Measurements from ENCODE around the gene LPCAT1.

The LPCAT1 gene

GRCh38 chr5:1447671-1448361, 75.9 kb downstream of the LPCAT1 start:
- peaks cover 56% of the 10 kb centered on the region for H3K27me3 ChIP-seq (ENCODE audit: control insufficient read depth, insufficient read depth, low read length)
- H3K9ac ChIP-seq (ENCODE audit: low read length) = no peak overlapping the region
- no peaks in the 10 kb centered on the region for H3K36me3 ChIP-seq (ENCODE audit: control insufficient read depth, insufficient read depth, low read length)
- no peak overlapping the region for H3K4me3 ChIP-seq (ENCODE audit: low read length)
- no peaks in the 10 kb centered on the region for H3K9me3 ChIP-seq (ENCODE audit: control insufficient read depth, low read length)
- peaks cover 6% of the 10 kb centered on the region for H3K4me1 ChIP-seq (ENCODE audit: control insufficient read depth, insufficient read depth, low read length)

GRCh38 chr5:1446602-1447343, 77.0 kb downstream of the LPCAT1 start:
- Histone ChIP-seq H3K9ac (ENCODE audit: low read length) (no peak overlapping the region), H3K4me3 (ENCODE audit: low read length) (no peak overlapping the region), H3K9me3 (ENCODE audit: control insufficient read depth, low read length) (no peaks in the 10 kb centered on the region), H3K27me3 (ENCODE audit: control insufficient read depth, insufficient read depth, low read length) (peaks cover 67% of the 10 kb centered on the region), H3K4me1 (ENCODE audit: control insufficient read depth, insufficient read depth, low read length) (peaks cover 6% of the 10 kb centered on the region), H3K36me3 (ENCODE audit: control insufficient read depth, insufficient read depth, low read length) (no peaks in the 10 kb centered on the region)

GRCh38 chr5:1445689-1446601, 77.8 kb downstream of the LPCAT1 start:
- peaks cover 72% of the 10 kb centered on the region for H3K27me3 ChIP-seq (ENCODE audit: control insufficient read depth, insufficient read depth, low read length)
- H3K4me3 ChIP-seq (ENCODE audit: low read length) = no peak overlapping the region

GRCh38 chr5:1445313-1445688, 78.5 kb downstream of the LPCAT1 start, which contains the start of gene SLC6A3:
TSS of gene SLC6A3 (minus strand) at chr5:1445440. CDS start at chr5:1443197, 2,243 bp downstream.
- no peak within 1 kb of the TSS for H3K9ac ChIP-seq (ENCODE audit: low read length)
- no peaks in the 10 kb centered on the region for H3K9me3 ChIP-seq (ENCODE audit: control insufficient read depth, low read length)
- no peaks in the 10 kb centered on the region for H3K36me3 ChIP-seq (ENCODE audit: control insufficient read depth, insufficient read depth, low read length)
- no peak within 1 kb of the TSS for H3K4me3 ChIP-seq (ENCODE audit: low read length)
- H3K27me3 ChIP-seq (ENCODE audit: control insufficient read depth, insufficient read depth, low read length) = peaks cover 72% of the 10 kb centered on the region
- peaks cover 6% of the 10 kb centered on the region for H3K4me1 ChIP-seq (ENCODE audit: control insufficient read depth, insufficient read depth, low read length)

More at GRCh38 chr5:1445689-1446601, 77.8 kb downstream of the LPCAT1 start:
- Histone ChIP-seq H3K36me3 (ENCODE audit: control insufficient read depth, insufficient read depth, low read length) (no peaks in the 10 kb centered on the region), H3K4me1 (ENCODE audit: control insufficient read depth, insufficient read depth, low read length) (peaks cover 6% of the 10 kb centered on the region), H3K9me3 (ENCODE audit: control insufficient read depth, low read length) (no peaks in the 10 kb centered on the region), H3K9ac (ENCODE audit: low read length) (no peak overlapping the region)

- H3K4me3 ChIP-seq (ENCODE audit: low read length) = no peak overlapping the region
- H3K27me3 ChIP-seq (ENCODE audit: control insufficient read depth, insufficient read depth, low read length) = peaks cover 72% of the 10 kb centered on the region
- no peaks in the 10 kb centered on the region for H3K36me3 ChIP-seq (ENCODE audit: control insufficient read depth, insufficient read depth, low read length)
- no peak overlapping the region for H3K9ac ChIP-seq (ENCODE audit: low read length)
- peaks cover 6% of the 10 kb centered on the region for H3K4me1 ChIP-seq (ENCODE audit: control insufficient read depth, insufficient read depth, low read length)
- no peaks in the 10 kb centered on the region for H3K9me3 ChIP-seq (ENCODE audit: control insufficient read depth, low read length)
Observed at GRCh38 chr5:1444361-1445189, 79.2 kb downstream of the LPCAT1 start.

- Histone ChIP-seq H3K9me3 (ENCODE audit: control insufficient read depth, low read length) (no peaks in the 10 kb centered on the region), H3K36me3 (ENCODE audit: control insufficient read depth, insufficient read depth, low read length) (no peaks in the 10 kb centered on the region), H3K4me3 (ENCODE audit: low read length) (no peak overlapping the region), H3K9ac (ENCODE audit: low read length) (no peak overlapping the region), H3K27me3 (ENCODE audit: control insufficient read depth, insufficient read depth, low read length) (peaks cover 72% of the 10 kb centered on the region), H3K4me1 (ENCODE audit: control insufficient read depth, insufficient read depth, low read length) (peaks cover 6% of the 10 kb centered on the region)
Observed at GRCh38 chr5:1443991-1444360, 79.8 kb downstream of the LPCAT1 start.

- Histone ChIP-seq H3K4me3 (ENCODE audit: low read length) (no peak overlapping the region), H3K9me3 (ENCODE audit: control insufficient read depth, low read length) (no peaks in the 10 kb centered on the region), H3K36me3 (ENCODE audit: control insufficient read depth, insufficient read depth, low read length) (no peaks in the 10 kb centered on the region), H3K27me3 (ENCODE audit: control insufficient read depth, insufficient read depth, low read length) (peaks cover 69% of the 10 kb centered on the region), H3K9ac (ENCODE audit: low read length) (no peak overlapping the region), H3K4me1 (ENCODE audit: control insufficient read depth, insufficient read depth, low read length) (peaks cover 6% of the 10 kb centered on the region)
Observed at GRCh38 chr5:1443171-1443570, 80.6 kb downstream of the LPCAT1 start.

GRCh38 chr5:1442222-1443145, 81.3 kb downstream of the LPCAT1 start:
- Histone ChIP-seq H3K4me1 (ENCODE audit: control insufficient read depth, insufficient read depth, low read length) (peaks cover 6% of the 10 kb centered on the region), H3K36me3 (ENCODE audit: control insufficient read depth, insufficient read depth, low read length) (no peaks in the 10 kb centered on the region), H3K9ac (ENCODE audit: low read length) (no peak overlapping the region), H3K27me3 (ENCODE audit: control insufficient read depth, insufficient read depth, low read length) (peaks cover 62% of the 10 kb centered on the region), H3K9me3 (ENCODE audit: control insufficient read depth, low read length) (no peaks in the 10 kb centered on the region), H3K4me3 (ENCODE audit: low read length) (no peak overlapping the region)

GRCh38 chr5:1441166-1441865, 82.4 kb downstream of the LPCAT1 start:
- Histone ChIP-seq H3K4me3 (ENCODE audit: low read length) (no peak overlapping the region), H3K27me3 (ENCODE audit: control insufficient read depth, insufficient read depth, low read length) (peaks cover 51% of the 10 kb centered on the region), H3K9me3 (ENCODE audit: control insufficient read depth, low read length) (no peaks in the 10 kb centered on the region), H3K4me1 (ENCODE audit: control insufficient read depth, insufficient read depth, low read length) (peaks cover 6% of the 10 kb centered on the region), H3K9ac (ENCODE audit: low read length) (no peak overlapping the region), H3K36me3 (ENCODE audit: control insufficient read depth, insufficient read depth, low read length) (no peaks in the 10 kb centered on the region)

- H3K9me3 ChIP-seq (ENCODE audit: control insufficient read depth, low read length) = no peaks in the 10 kb centered on the region
- H3K27me3 ChIP-seq (ENCODE audit: control insufficient read depth, insufficient read depth, low read length) = peaks cover 39% of the 10 kb centered on the region
Observed at GRCh38 chr5:1440098-1440493, 83.7 kb downstream of the LPCAT1 start.

More at GRCh38 chr5:1440098-1440493, 83.7 kb downstream of the LPCAT1 start:
- Histone ChIP-seq H3K4me3 (ENCODE audit: low read length) (no peak overlapping the region), H3K4me1 (ENCODE audit: control insufficient read depth, insufficient read depth, low read length) (peaks cover 6% of the 10 kb centered on the region), H3K36me3 (ENCODE audit: control insufficient read depth, insufficient read depth, low read length) (no peaks in the 10 kb centered on the region), H3K9ac (ENCODE audit: low read length) (no peak overlapping the region)
